Parathyroid adenoma (tissue), 2 donors: Measurements from ENCODE around the gene TNFRSF25.
"Not testable (repeated sequence)": the region's sequence is repeated elsewhere in the genome, so short reads cannot be mapped to it uniquely, and the experiment has no call there.

ENCODE experiments used
- H2AFZ ChIP-seq: fragments of 300-600 bp; sonication (generic); one replicate; pipeline ENCODE4 v1.7.0; 2017; ENCODE audit warnings: antibody characterized with exemption, mild to moderate bottlenecking
- H3K27ac ChIP-seq: fragments of 300-600 bp; sonication (generic); one replicate; pipeline ENCODE4 v1.7.0; 2017
- H3K27me3 ChIP-seq: fragments of 300-600 bp; sonication (generic); one replicate; pipeline ENCODE4 v1.7.0; 2017; ENCODE audit warnings: low read length; ENCODE audit not compliant: control insufficient read depth, insufficient read depth
- H3K36me3 ChIP-seq: fragments of 300-600 bp; sonication (generic); one replicate; pipeline ENCODE4 v1.7.0; 2017; ENCODE audit warnings: low read length; ENCODE audit not compliant: control insufficient read depth, insufficient read depth
- H3K4me1 ChIP-seq: fragments of 300-600 bp; sonication (generic); one replicate; pipeline ENCODE4 v1.7.0; 2017; ENCODE audit warnings: control low read depth
- H3K4me2 ChIP-seq: fragments of 300-600 bp; sonication (generic); one replicate; pipeline ENCODE4 v1.7.0; 2017; ENCODE audit warnings: low read length
- H3K4me3 ChIP-seq: fragments of 300-600 bp; sonication (generic); one replicate; pipeline ENCODE4 v1.7.0; 2017; ENCODE audit warnings: low read depth, low read length
- H3K79me2 ChIP-seq: fragments of 300-600 bp; sonication (generic); one replicate; pipeline ENCODE4 v1.7.0; 2017; ENCODE audit warnings: control low read depth
- H3K9ac ChIP-seq: fragments of 300-600 bp; sonication (generic); one replicate; pipeline ENCODE4 v1.7.0; 2017; ENCODE audit warnings: mild to moderate bottlenecking
- H3K9me3 ChIP-seq: fragments of 300-600 bp; sonication (generic); one replicate; pipeline ENCODE4 v1.7.0; 2017; ENCODE audit warnings: low read length; ENCODE audit not compliant: control insufficient read depth
- CTCF ChIP-seq: fragments of 300-600 bp; sonication (generic); IDR thresholded peaks from one replicate; pipeline ENCODE4 v1.7.0; 2017; ENCODE audit warnings: antibody characterized with exemption, mild to moderate bottlenecking
- donor health status: primary hyperparathyroidism.

TNFRSF25 gene

DNA sequence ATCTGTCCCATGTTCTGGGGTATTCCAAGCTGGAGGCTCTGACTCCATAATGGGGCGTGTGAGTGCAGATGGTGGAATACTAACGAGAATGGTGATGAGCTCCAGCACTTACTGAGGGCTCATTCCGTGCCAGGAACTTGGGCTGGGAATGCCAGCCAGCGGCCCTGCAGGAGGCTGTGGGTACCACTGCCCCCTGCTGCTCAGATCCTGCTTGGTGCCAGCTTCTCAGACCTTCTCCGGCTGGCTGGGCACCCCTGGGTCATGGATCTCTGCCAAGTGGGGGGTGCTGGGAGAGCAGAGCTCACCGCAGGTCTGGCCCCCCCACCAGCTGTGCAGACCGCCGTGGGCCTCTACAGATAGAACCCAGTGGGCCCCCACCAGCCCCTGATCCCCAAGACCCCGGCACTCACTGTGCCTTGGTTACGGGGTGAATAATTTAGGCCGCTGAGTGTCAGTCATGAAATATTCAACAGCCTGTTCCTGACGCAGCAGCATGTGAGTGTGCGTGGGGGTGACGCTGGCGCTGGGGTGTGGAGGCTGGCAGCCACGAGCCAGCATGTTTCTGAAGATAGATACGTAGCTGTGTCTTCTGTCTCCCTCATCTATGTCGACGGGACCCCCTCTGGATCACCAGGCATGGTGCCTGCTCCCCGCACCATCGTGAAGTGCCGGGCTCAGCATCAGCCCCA lies 28.8 kb downstream of the TNFRSF25 start:
- H3K4me3 ChIP-seq, H3K9ac ChIP-seq, H3K36me3 ChIP-seq, H3K9me3 ChIP-seq, H3K27me3 ChIP-seq, H3K79me2 ChIP-seq: not testable (repeated sequence)
- Histone ChIP-seq H3K4me2 (peak overlapping the region; percentile 47), H2AFZ (peak overlapping the region; percentile 58), H3K4me1 (peaks cover 13% of the 10 kb centered on the region), H3K27ac (peak overlapping the region; percentile 90)
- peak; percentile 51 for TF ChIP-seq CTCF

DNA sequence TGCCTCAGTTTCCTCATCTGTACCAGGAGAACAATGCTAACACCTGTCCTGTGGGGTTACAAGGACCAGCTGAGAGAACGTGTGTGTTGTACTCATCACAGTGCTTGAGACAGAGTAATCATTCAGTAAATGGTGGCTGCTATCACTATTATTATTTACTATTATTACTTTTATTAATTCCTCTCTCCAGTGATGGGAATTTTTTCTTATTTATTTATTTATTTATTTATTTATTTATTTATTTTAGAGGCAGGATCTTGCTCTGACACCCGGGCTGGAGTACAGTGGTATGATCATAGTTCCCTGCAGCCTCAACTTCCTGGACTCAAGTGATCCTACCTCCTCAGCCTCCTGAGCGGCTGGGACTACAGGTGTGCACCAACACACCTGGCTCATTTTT lies 29.7 kb downstream of the TNFRSF25 start:
- not testable (repeated sequence) for H3K27ac ChIP-seq, H3K79me2 ChIP-seq, H2AFZ ChIP-seq, H3K36me3 ChIP-seq, H3K27me3 ChIP-seq, H3K4me2 ChIP-seq, H3K9me3 ChIP-seq, H3K4me3 ChIP-seq, H3K9ac ChIP-seq
- peaks cover 13% of the 10 kb centered on the region for H3K4me1 ChIP-seq

DNA sequence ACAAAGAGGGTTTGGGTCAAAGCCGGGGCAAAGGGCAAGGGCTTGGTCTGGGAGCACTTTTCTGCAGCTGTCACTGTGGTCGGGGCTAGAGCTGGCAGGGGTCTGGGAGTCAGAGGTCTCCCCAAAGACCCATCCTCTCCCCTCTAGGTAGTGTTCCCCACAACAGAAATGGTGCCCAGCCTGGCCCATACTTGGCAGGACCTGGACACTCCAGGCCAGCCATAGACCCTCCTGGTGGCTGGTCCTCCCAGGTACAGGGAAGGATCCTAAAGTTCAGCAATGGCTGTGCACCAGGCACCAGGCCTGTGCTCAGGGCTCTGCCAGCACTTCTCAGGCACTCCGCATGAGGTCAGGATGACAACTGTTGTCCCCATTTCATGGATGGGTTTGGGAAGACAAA lies 30.4 kb downstream of the TNFRSF25 start:
- Histone ChIP-seq H3K9ac (no peak overlapping the region), H3K4me1 (peaks cover 13% of the 10 kb centered on the region), H2AFZ (no peak overlapping the region), H3K79me2 (no peaks in the 10 kb centered on the region), H3K27me3 (no peaks in the 10 kb centered on the region), H3K36me3 (no peaks in the 10 kb centered on the region), H3K4me3 (no peak overlapping the region), H3K9me3 (no peaks in the 10 kb centered on the region), H3K4me2 (no peak overlapping the region), H3K27ac (no peak overlapping the region)
- TF ChIP-seq CTCF, result no peak

DNA sequence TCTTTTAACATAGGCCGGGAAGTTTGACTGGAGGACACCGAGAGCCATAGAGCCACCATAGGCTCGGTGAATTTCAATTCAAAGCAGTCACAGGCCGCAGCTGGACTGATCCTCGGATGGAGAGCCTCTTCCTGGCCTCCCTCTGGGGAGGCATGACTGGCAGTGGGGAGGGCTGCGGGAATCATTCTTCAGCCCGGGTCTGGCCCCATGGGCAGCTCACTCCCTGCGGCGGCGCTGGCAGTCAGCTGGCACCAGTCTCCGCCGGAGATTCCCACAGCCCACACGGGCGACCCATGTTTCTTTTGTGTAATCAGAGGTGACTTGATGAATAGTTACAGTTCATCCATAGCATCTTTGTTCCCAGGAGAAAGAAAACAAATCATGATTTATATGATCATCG lies 30.8 kb downstream of the TNFRSF25 start:
- H3K36me3 ChIP-seq, result no peaks in the 10 kb centered on the region
- no peaks in the 10 kb centered on the region for H3K9me3 ChIP-seq
- peaks cover 16% of the 10 kb centered on the region for H3K4me1 ChIP-seq
- no peak overlapping the region for H3K4me3 ChIP-seq
- no peak overlapping the region for H3K9ac ChIP-seq
- H3K27me3 ChIP-seq, result no peaks in the 10 kb centered on the region
- no peaks in the 10 kb centered on the region for H3K79me2 ChIP-seq
- H3K4me2 ChIP-seq, result no peak overlapping the region
- H2AFZ ChIP-seq, result no peak overlapping the region
- no peak for TF ChIP-seq CTCF
- no peak overlapping the region for H3K27ac ChIP-seq

DNA sequence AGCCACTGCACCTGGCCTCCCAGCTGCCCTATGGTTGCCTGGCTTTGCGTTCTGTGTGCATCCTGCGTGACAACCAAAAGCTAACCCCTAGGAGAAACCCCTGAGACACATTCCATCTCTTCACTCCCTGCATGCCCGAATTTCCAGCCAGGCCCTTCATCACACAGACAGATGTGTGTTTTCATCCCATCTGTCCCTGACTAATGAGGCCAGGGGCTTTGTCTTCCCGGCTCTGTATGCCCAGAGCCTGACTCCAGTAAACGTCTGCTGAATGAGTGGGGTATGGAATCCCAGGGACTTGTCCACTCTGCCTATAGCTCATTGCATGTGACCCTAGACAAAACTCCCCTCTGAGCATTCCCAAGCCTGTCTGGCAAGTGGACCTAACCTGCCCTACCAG lies 31.8 kb downstream of the TNFRSF25 start:
- H3K9ac ChIP-seq, result no peak overlapping the region
- H3K4me3 ChIP-seq, result no peak overlapping the region
- no peak overlapping the region for H3K4me2 ChIP-seq
- no peaks in the 10 kb centered on the region for H3K36me3 ChIP-seq
- peaks cover 20% of the 10 kb centered on the region for H3K4me1 ChIP-seq
- no peaks in the 10 kb centered on the region for H3K9me3 ChIP-seq
- no peaks in the 10 kb centered on the region for H3K27me3 ChIP-seq
- H2AFZ ChIP-seq, result no peak overlapping the region
- no peaks in the 10 kb centered on the region for H3K79me2 ChIP-seq
- no peak for TF ChIP-seq CTCF
- no peak overlapping the region for H3K27ac ChIP-seq

DNA sequence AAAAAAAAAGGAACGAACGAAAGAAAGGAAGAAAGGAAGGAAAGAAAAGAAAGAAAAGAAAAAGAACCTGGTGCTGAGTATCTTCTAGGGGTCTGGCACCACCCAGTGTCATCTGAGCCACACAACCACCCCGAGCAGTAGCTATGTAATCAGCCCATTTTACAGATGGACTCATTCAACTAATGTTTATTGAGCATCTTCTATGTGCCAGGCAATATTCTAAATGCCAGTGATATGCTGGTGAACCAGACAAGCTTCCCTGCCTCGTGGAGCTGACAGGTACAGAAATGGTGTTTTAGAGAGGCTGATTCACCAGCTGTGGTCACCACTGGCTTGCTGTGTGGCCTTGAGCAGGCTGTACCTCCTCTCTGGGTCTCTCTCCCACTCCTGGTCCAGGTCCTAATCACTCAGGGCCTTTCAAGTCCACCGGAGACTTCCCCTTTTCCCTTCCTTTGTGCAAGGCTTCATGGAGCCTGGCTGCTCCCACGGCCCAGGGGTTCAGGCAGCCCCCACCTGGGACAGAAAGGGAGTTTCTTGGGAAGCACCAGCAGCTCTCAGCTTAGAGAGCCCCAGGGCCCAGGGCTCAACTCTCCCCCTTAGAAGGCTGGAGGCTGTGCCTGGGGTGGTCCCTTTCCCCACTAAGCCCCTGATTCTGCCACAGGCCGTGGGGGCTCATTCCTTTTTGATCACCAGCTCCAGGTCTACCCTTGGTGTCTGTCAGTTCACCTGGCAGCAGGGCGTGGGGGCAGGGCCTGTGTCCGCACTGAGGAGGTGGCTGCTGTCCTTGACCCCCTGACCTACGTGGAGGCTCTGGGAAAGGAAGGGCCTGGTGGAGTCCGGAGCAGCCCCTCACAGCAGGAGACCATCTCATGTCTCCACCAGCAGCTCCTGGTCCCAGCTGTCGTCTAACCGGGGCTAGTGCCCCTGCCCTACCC lies 34.1 kb downstream of the TNFRSF25 start:
- H3K4me2 ChIP-seq, H3K9me3 ChIP-seq, H3K27ac ChIP-seq, H3K79me2 ChIP-seq, H3K27me3 ChIP-seq, H3K9ac ChIP-seq, H3K36me3 ChIP-seq, H2AFZ ChIP-seq, H3K4me3 ChIP-seq, H3K4me1 ChIP-seq: not testable (repeated sequence)

GRCh38 chr1:6429660-6430411 lies 36.1 kb downstream of the TNFRSF25 start:
- H3K9ac ChIP-seq, H3K27me3 ChIP-seq, H3K4me3 ChIP-seq, H3K4me1 ChIP-seq, H3K4me2 ChIP-seq, H3K27ac ChIP-seq, H3K36me3 ChIP-seq, H3K79me2 ChIP-seq, H2AFZ ChIP-seq, H3K9me3 ChIP-seq: not testable (repeated sequence)
